Measurements from ENCODE around the gene LPIN1. TPM values are rescaled to one million over a fixed set of nuclear protein-coding genes. Genes with fewer than 3 reads are reported as not detected.

The LPIN1 gene
- total and polyA plus RNA-seq, 2 donors (not counting 1 experiment from before 2014, with no cell fraction given) = 36.3 to 99.1 TPM

DNA sequence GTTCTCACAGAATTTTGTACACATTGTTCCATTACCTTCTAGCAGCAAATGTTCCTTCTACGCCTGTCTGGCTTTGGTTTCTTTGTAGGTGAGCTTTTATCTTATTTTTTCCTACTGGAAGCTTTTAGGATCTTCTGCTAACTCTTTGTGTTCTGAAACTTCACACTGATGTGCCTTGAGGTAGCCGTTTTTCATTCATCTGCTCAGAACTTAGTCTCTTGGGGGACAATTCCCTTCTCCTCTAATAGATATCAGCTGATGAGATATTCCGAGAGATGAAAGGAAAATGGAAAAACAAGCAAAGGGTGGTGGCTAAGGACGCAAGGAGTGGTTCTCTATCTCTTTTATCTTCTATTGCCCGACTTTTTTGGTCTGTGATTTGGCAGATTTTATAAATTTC, 27.8 kb upstream of the LPIN1 start:
- H3K79me2 ChIP-seq (ENCODE audit: control insufficient read depth, insufficient read depth, low read length) = no peaks in the 10 kb centered on the region
- H3K27ac ChIP-seq (ENCODE audit: low read length in 2 of 2) = no peak overlapping the region
- ATAC-seq (ENCODE audit: low read depth) (no peak), DNase-seq (no peak)
- Mint-ChIP-seq H3K4me1 (peaks cover 19% of the 10 kb centered on the region), H3K4me3 (no peak overlapping the region), H3K27me3 (peaks cover 27% of the 10 kb centered on the region), H3K27ac (no peak overlapping the region), H3K9me3 (ENCODE audit: insufficient read depth) (no peaks in the 10 kb centered on the region)
- no peaks in the 10 kb centered on the region for H3K9me3 ChIP-seq (ENCODE audit: control extremely low read depth in 1 of 3, control insufficient read depth in 2 of 3, insufficient read depth in 1 of 3, low read length in 2 of 3)
- H3K9ac ChIP-seq (ENCODE audit: low read length) = no peak overlapping the region
- intact Hi-C loops (cut with micrococcal nuclease) = no loop called here
- WGBS (ENCODE audit: insufficient coverage) = no CpG with 5 or more reads among the region's 5 CpGs
- no peaks in the 10 kb centered on the region for H4K20me1 ChIP-seq (ENCODE audit: control insufficient read depth, insufficient read depth, low read length, poor library complexity, severe bottlenecking)
- no peaks in the 10 kb centered on the region for H3K36me3 ChIP-seq (replicated peaks in 1 of 2; ENCODE audit: control extremely low read depth in 1 of 2, control insufficient read depth in 1 of 2, extremely low read depth in 1 of 2, insufficient read depth in 2 of 2, low read length in 1 of 2)
- POLR2A ChIA-PET = no interaction called here
- CTCF ChIA-PET = interaction anchor here (1.0 to 3.5 kb wide), 6 partner anchors 10 to 66 kb away, joined by 3 to 10 read pairs (median 5); no protein-coding TSS in a partner anchor
- H3K4me1 ChIP-seq (ENCODE audit: control insufficient read depth in 2 of 2, insufficient read depth in 2 of 2, low read length in 2 of 2) = peaks cover 16 to 18% of the 10 kb centered on the region in 2 donors
- TF ChIP-seq CTCF (IDR thresholded peaks at IDR 0.05) (no peak), EZH2 (IDR thresholded peaks at IDR 0.05; ENCODE audit: borderline replicate concordance, insufficient read depth, low read depth, low read length, poor library complexity, severe bottlenecking) (no peak)
- H3K4me2 ChIP-seq (replicated peaks; ENCODE audit: low read depth, low read length, poor library complexity, severe bottlenecking) = no peak overlapping the region
- H3K27me3 ChIP-seq (replicated peaks in 1 of 4; ENCODE audit: control extremely low read depth in 1 of 4, control insufficient read depth in 3 of 4, insufficient read depth in 4 of 4, low read length in 3 of 4) = no peaks in the 10 kb centered on the region
- no peak overlapping the region for H2AFZ ChIP-seq (ENCODE audit: insufficient read depth, low read depth, low read length, poor library complexity, severe bottlenecking)
- H3K4me3 ChIP-seq (ENCODE audit: control extremely low read depth in 1 of 5, extremely low read depth in 1 of 5, insufficient read depth in 1 of 5, low read depth in 2 of 5, low read length in 4 of 5) = no peak overlapping the region

- H3K27me3 Mint-ChIP-seq = peaks cover 34% of the 10 kb centered on the region
- WGBS (ENCODE audit: insufficient coverage) = 0% methylated on average over 2 of the region's 6 CpGs
- TF ChIP-seq CTCF (IDR thresholded peaks at IDR 0.05) (no peak), EZH2 (IDR thresholded peaks at IDR 0.05; ENCODE audit: borderline replicate concordance, insufficient read depth, low read depth, low read length, poor library complexity, severe bottlenecking) (no peak)
- H3K27ac Mint-ChIP-seq = no peak overlapping the region
- Histone ChIP-seq H3K9ac (ENCODE audit: low read length) (no peak overlapping the region), H3K27me3 (replicated peaks in 1 of 4; ENCODE audit: control extremely low read depth in 1 of 4, control insufficient read depth in 3 of 4, insufficient read depth in 4 of 4, low read length in 3 of 4) (no peaks in the 10 kb centered on the region), H3K4me2 (replicated peaks; ENCODE audit: low read depth, low read length, poor library complexity, severe bottlenecking) (peak overlapping the region; percentile 37), H3K27ac (ENCODE audit: low read length in 2 of 2) (no peak overlapping the region), H3K36me3 (replicated peaks in 1 of 2; ENCODE audit: control extremely low read depth in 1 of 2, control insufficient read depth in 1 of 2, extremely low read depth in 1 of 2, insufficient read depth in 2 of 2, low read length in 1 of 2) (no peaks in the 10 kb centered on the region), H3K4me1 (ENCODE audit: control insufficient read depth in 2 of 2, insufficient read depth in 2 of 2, low read length in 2 of 2) (peaks cover 16 to 18% of the 10 kb centered on the region in 2 donors), H4K20me1 (ENCODE audit: control insufficient read depth, insufficient read depth, low read length, poor library complexity, severe bottlenecking) (no peaks in the 10 kb centered on the region), H3K79me2 (ENCODE audit: control insufficient read depth, insufficient read depth, low read length) (no peaks in the 10 kb centered on the region), H2AFZ (ENCODE audit: insufficient read depth, low read depth, low read length, poor library complexity, severe bottlenecking) (peak overlapping the region; percentile 2), H3K9me3 (ENCODE audit: control extremely low read depth in 1 of 3, control insufficient read depth in 2 of 3, insufficient read depth in 1 of 3, low read length in 2 of 3) (no peaks in the 10 kb centered on the region), H3K4me3 (ENCODE audit: control extremely low read depth in 1 of 5, extremely low read depth in 1 of 5, insufficient read depth in 1 of 5, low read depth in 2 of 5, low read length in 4 of 5) (peak overlapping the region in 1 of 5 experiments; percentile 27)
- POLR2A ChIA-PET = no interaction called here
- intact Hi-C loops (cut with micrococcal nuclease) = no loop called here
- CTCF ChIA-PET = interaction anchor here (0.6 to 3.5 kb wide), 6 partner anchors 24 to 714 kb away, joined by 3 to 10 read pairs (median 4); no protein-coding TSS in a partner anchor
- H3K4me1 Mint-ChIP-seq = peaks cover 19% of the 10 kb centered on the region
- ATAC-seq (ENCODE audit: low read depth) = no peak
- H3K4me3 Mint-ChIP-seq = peak overlapping the region; percentile 38
- H3K9me3 Mint-ChIP-seq (ENCODE audit: insufficient read depth) = no peaks in the 10 kb centered on the region
- no peak for DNase-seq
These were observed 27.0 kb upstream of the LPIN1 start for GRCh38 chr2:11719230-11719977.

Measured in B cell (primary cell).